GM18873 (cell line): ENCODE results near the gene KCNQ4.

Experiments
- ATAC-seq: cut with Tn5 transposase; IDR thresholded peaks from one replicate; pipeline ENCODE4 v1.9.1; 2021; ENCODE audit warnings: mild to moderate bottlenecking, moderate library complexity, moderate number of reproducible peaks; ENCODE audit not compliant: unreplicated experiment, low FRiP score

KCNQ4 gene

GRCh38 chr1:40753142-40753882, 30.3 kb upstream of the KCNQ4 start:
- no peak for ATAC-seq

GRCh38 chr1:40754201-40754600, 29.4 kb upstream of the KCNQ4 start:
- ATAC-seq = no peak

- no peak for ATAC-seq
These were observed 28.5 kb upstream of the KCNQ4 start for GRCh38 chr1:40755067-40755466.

GRCh38 chr1:40756523-40756922, 27.1 kb upstream of the KCNQ4 start:
- no peak for ATAC-seq

GRCh38 chr1:40757084-40757483, 26.5 kb upstream of the KCNQ4 start:
- no peak for ATAC-seq

GRCh38 chr1:40758004-40758403, 25.6 kb upstream of the KCNQ4 start:
- ATAC-seq = no peak

GRCh38 chr1:40758578-40759343, 24.8 kb upstream of the KCNQ4 start:
- ATAC-seq = no peak

GRCh38 chr1:40760984-40761383, 22.6 kb upstream of the KCNQ4 start:
- no peak for ATAC-seq

GRCh38 chr1:40762144-40762923, 21.3 kb upstream of the KCNQ4 start:
- no peak for ATAC-seq

GRCh38 chr1:40763742-40764532, 19.6 kb upstream of the KCNQ4 start:
- ATAC-seq = no peak

GRCh38 chr1:40764981-40765380, 18.6 kb upstream of the KCNQ4 start:
- ATAC-seq = no peak

- ATAC-seq = no peak
These were observed 17.6 kb upstream of the KCNQ4 start for GRCh38 chr1:40766017-40766416.

- ATAC-seq = no peak
These were observed 17.0 kb upstream of the KCNQ4 start for GRCh38 chr1:40766560-40766959.

- ATAC-seq = no peak
These were observed 15.2 kb upstream of the KCNQ4 start for GRCh38 chr1:40768146-40768990.

GRCh38 chr1:40769815-40770214, 13.8 kb upstream of the KCNQ4 start:
- ATAC-seq = no peak

- ATAC-seq = no peak
These were observed 13.1 kb upstream of the KCNQ4 start for GRCh38 chr1:40770296-40771070.

- ATAC-seq = no peak
These were observed 11.2 kb upstream of the KCNQ4 start for GRCh38 chr1:40772146-40772955.

- ATAC-seq = no peak
These were observed 9.8 kb upstream of the KCNQ4 start for GRCh38 chr1:40773748-40774265.
